GM21825 (cell line): ENCODE measurements around the gene TRAPPC5.

Experiments used
- ATAC-seq: cut with Tn5 transposase; IDR thresholded peaks from one replicate; pipeline ENCODE4 v1.9.1; 2021; ENCODE audit warnings: mild to moderate bottlenecking, moderate library complexity; ENCODE audit not compliant: unreplicated experiment

TRAPPC5 gene

DNA sequence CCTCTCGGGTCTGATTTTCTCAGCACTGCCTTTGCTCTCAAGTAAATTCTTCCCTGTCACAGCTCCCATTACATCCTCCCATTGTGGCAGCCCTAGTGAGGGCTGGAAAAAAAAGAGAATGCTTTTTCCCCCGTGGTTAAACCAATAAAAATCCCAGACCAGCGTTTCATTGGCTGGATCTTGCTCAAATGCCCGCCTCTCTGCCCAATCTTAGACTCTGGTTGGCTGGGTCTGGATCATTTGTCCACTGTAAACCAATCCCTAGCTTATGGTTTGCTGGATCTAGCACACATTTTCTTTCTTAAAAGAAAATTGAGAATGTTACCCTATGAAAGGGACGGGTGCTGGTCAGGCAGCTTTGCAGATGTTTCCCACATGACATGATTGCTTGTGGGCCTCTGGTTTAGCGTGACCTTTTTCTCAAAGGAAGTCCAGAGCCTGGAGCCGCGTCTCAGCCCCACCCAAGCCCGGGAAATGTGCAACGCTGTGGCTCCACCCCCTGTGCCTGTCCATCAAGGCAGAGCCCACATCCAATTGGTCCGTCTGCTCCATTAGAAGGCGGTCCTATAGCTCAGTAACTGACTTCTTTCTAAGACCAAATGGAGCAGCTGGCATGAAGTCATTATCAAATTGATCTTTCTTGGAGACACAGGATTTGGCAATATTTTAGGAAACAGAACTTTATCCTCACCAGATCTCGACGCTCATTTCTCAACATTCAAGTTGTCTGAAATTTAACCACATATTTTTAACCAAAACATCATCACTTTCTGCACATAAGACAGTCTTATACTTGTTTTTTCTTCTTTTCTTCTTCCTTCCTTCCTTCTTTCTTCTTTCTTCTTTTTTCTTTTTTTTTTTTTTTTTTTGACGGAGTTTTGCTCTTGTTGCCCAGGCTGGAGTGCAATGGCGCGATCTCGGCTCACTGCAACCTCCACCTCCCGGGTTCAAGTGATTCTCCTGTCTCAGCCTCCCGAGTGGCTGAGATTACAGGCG lies 6.3 kb upstream of the TRAPPC5 start:
- ATAC-seq, result no peak

DNA sequence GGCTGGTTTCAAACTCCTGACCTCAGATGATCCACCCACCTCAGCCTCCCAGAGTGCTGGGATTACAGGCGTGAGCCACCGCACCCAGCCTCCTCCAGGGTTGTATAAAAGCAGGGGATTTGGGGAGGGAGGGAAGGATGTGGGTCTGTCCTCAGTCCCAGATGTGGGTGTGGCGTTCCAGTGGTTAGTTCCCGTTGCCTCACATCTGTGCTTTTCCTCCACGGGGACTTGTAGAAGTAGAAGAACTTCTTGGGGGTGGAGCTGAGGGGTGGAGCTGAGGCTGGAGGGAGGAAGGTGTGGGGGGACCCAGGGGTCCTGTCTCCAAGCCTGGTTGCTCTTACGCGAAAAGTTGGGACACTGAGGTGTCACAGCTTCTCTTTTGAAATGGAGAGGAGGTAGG lies 4.3 kb upstream of the TRAPPC5 start:
- ATAC-seq, result no peak

DNA sequence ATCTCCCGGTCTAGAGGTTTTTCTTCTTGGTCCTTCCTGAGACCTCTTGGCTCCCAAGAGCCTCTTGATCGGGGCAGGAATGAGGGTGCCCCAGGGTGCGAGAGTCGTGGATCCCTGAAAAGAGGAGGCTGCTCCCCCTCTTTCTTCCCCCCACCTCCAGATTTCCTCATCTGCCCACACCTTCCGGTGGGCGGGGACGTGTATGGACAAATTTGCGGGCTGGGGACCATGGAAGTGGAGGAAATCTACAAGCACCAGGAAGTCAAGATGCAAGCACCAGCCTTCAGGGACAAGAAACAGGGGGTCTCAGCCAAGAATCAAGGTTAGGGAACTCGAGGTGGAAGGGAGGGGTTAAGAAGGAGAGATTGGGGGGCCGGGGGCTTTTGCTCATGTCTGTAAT lies 3.8 kb upstream of the TRAPPC5 start, which contains the start of gene MCEMP1:
Gene MCEMP1 (plus strand): TSS at position 237 of the 400 bp plus-strand sequence. CDS start 31 bp downstream, at position 268.
- ATAC-seq, result no peak

DNA sequence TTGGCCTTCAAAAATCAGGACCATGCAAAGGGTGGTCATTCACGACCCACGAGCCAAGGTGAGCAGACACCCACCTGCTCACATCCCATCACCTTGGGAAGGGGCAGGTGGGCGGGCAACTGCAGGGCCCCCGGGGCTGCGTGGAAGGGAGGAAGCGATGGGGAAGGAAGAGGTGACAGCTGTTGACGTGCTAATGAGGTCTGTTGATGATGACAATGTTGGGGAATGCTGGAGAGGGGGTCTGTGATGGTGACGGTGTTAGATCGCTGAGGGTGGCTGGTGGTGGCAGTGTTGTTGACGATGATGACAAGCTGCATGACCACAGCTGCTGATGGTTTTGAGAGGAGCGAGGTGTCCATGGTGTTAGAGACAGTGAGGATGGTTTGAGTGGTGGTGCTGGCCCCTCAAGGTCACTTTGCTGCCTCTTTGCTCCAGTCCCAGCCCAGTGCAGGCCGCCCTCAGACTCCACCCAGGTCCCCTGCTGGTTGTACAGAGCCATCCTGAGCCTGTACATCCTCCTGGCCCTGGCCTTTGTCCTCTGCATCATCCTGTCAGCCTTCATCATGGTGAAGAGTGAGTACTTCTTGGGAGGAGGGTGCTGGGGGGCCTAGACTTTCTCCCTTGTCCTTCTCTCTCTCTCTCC lies 2.8 kb upstream of the TRAPPC5 start:
- no peak for ATAC-seq

DNA sequence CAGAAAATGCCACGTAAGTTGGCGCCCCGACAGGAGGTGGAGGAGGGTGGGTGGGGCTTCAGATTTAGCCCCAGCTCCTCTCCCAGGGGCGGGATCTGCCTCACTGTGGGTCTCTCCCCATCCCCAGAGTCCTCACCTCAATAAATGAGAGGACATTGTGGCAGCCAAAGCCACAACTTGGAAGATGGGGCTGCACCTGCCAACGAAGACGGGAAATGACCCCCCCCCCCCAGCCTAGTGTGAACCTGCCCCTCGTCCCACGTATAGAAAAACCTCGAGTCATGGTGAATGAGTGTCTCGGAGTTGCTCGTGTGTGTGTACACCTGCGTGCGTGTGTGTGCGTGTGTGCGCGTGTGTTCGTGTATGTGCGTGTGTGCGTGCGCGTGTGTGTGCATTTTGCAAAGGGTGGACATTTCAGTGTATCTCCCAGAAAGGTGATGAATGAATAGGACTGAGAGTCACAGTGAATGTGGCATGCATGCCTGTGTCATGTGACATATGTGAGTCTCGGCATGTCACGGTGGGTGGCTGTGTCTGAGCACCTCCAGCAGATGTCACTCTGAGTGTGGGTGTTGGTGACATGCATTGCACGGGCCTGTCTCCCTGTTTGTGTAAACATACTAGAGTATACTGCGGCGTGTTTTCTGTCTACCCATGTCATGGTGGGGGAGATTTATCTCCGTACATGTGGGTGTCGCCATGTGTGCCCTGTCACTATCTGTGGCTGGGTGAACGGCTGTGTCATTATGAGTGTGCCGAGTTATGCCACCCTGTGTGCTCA lies 1.5 kb upstream of the TRAPPC5 start:
- no peak for ATAC-seq

DNA sequence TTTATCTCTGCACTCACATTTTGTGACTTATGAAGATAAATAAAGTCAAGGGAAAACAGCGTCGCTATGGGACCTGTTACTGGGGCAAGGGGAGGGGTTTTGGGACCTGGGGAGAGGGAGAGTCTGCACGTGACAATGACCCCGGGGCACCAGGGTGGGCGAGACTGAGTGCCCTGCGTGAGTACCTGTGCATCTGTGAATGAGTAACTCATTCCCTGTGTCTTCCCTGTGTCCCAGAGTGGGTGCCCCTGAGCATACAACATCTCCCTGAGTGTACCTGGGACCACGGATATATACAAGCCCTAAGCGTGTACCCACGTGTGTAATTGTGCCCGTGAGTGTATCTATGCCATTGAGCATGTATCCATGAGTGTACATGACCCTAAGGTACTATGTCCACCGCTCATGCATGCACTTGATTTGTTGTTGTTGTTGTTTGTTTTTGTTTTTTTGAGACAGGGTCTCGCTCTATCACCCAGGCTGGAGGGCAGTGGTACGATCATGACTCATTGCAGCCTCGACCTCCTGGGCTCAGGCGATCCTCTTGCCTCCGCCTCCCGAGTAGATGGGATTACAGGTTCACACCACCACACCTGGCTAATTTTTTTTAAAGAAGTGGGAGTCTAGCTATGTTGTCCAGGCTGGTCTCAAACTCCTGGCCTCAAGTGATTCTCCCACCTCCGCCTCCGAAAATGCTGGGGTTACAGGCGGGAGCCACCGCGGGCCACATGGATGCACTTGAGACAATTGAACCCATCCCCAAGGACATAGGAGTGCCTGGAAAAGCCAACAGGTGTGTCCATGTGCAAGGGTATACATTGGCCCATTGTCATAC lies 645 bp upstream of the TRAPPC5 start:
- no peak for ATAC-seq

DNA sequence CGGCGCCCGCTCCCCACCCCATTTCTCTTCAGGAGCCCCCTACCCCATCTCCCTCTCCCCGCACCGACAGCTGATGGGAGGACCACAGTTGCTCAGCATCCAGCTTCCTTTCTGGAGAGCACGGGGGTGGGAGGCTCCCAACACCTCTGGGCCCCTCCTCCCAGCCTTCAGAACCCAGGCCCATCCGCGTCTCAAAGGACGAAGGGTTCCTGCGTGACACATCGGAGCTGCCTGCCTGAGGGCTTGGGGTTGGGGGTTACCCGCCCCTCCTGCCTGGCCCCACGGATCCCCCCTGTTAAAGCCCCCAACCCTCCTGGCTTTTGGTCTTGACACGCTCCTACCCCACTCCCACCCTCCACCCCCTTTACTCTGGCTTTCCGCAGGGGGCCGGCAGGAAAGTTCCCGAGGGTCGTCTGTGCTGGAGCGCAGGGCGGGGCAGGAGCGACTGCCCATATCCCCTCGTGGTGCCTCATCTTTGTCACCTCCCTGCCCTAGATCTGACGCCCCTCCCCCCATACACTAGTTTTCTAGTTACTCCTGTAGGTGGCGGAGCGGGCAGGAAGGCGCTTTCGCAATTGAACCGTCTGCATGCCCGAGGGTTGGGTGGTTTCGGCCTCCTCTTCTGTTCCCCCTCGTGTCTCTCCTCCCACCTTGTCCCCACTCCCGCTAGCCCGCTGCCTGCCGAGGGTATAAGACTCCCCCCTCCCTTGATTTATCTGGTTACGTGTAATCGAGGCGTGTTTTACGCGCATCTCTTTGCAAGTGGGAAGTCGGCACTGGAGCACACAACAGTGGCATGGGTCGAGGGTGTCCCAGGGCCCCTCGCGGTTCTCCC lies 924 bp downstream of the TRAPPC5 start:
- no peak for ATAC-seq

DNA sequence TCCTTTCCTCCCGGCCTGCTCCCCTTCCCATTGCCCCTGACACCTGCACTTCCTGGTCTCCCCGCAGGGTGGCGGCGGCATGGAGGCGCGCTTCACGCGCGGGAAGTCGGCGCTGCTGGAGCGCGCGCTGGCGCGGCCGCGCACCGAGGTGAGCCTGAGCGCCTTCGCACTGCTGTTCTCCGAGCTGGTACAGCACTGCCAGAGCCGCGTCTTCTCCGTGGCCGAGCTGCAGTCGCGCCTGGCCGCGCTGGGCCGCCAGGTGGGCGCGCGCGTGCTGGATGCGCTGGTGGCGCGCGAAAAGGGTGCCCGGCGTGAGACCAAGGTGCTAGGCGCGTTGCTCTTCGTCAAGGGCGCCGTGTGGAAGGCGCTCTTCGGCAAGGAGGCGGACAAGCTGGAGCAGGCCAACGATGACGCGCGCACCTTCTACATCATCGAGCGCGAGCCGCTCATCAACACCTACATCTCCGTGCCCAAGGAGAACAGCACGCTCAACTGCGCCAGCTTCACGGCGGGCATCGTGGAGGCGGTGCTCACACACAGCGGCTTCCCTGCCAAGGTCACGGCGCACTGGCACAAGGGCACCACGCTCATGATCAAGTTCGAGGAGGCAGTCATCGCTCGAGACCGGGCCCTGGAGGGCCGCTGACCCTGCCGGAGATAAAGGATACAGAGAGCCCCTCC lies 1.7 kb downstream of the TRAPPC5 start:
- ATAC-seq, result no peak

DNA sequence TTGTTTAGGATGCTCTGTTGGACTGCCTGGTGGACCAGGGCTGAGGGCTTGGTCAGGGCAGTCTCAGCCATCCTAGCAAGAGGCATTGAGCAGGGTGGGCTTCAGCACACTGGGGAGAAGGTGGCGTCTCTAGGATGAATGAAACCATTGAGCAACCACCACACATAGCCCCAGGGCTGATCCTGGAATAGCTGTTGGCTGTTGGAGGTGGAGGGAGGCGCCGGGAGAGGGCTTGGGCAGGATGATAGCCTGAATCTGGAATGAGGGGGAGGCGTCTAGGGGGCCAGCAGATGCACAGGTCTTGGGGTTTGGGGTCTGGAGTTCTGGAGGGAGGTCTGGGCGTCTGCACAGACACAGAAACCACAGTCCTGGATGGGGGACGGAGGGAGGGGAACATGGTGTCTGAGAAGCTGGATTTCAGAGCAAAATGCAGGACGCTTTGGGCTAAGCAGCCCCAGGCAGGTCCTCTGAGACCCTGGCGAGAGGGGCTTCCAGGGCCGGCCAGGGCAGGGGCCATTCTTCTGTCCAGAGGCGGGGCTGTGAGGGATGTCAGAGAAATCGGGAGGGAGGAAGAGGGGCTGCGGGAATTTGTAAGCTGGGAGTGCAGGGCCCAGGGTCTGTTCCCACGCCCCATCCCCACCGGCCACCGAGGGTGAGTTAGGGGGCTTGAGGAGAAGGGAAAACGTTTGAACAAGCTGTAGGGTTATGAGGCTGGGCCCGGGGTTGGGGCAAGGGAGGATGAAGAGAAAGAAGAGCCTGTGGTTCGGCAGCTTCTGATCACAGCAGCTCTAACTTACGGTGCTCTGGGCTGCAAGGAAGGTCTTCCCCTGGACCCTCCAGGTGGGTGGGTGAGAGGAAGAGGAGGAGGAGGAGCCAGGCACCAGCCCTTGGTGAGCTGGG lies 5.2 kb downstream of the TRAPPC5 start:
- ATAC-seq, result no peak

DNA sequence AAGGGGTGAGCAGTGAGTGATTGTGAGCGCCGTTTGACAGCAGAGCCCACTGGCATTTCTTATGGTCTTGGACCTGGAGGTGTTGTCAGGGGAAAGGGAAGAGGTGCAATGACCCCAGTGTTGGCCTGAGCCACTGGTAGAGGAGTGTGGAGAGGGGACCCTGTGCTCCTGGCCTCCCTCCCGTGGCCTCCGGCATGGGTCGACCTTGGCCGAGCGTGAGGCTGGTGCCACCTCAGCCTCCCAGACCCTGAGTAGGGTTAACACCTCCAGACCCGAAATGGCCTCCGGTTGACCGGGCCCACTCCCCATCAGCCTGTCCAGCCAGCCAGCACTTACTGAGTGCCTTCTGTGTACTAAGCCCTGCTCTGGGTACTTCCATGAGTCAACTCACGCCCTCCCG lies 6.5 kb downstream of the TRAPPC5 start:
- no peak for ATAC-seq

DNA sequence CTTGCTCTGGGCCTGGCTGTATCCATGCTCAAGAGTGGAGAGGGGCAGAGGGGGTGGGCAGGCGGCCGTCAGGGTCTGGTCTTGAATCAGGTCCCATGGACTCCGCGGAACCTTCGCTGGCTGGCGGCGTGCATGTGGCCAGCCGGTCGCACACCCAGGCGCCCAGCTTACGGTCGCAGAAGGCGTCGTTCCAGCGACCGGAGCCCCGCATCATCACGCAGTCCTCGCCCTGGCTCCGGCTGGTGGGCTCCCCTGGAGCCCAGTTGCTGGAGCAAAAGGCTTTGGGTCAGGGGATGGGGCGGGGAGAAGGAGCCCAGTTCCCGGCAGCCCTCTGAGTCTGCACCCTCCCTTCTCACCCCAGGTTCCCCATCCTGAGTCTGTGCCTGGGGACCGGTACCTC lies 8.5 kb downstream of the TRAPPC5 start:
- ATAC-seq, result no peak

DNA sequence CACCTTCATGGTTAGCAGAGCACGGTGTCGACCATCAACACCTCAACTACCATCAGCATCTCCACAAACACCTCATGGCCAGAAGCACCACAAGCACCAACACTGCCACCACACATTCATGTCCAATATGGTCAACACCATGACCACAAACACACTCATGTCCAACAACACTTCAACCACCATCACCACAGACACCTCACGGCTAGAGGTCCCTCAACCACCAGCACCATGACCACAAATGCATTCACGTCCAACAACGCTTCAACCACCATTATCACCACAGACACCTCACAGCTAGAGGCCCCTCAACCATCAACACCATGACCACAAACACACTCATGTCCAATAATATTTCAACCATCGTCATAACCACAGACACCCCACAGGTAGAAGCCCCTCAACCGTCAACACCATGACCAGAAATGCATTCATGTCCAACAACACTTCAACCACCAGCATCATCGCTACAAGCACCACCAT lies 10.2 kb downstream of the TRAPPC5 start:
- ATAC-seq, result no peak

DNA sequence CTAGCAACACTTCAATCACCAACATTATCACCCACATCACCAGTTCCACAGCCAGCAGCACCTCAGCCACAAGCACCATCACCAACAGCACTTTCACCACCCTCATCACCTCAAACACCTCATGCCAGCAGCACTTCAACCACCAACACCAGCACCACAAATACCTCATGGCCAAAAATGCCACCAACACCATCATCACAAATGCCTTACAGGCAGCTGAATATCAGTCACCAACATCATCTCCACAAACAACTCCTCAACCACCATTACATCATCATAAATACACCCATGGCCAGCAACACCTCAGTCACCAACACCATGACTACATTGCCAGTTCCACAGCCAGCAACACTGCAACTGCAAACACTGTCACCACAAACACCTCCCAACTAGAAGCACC lies 10.9 kb downstream of the TRAPPC5 start:
- ATAC-seq, result no peak

DNA sequence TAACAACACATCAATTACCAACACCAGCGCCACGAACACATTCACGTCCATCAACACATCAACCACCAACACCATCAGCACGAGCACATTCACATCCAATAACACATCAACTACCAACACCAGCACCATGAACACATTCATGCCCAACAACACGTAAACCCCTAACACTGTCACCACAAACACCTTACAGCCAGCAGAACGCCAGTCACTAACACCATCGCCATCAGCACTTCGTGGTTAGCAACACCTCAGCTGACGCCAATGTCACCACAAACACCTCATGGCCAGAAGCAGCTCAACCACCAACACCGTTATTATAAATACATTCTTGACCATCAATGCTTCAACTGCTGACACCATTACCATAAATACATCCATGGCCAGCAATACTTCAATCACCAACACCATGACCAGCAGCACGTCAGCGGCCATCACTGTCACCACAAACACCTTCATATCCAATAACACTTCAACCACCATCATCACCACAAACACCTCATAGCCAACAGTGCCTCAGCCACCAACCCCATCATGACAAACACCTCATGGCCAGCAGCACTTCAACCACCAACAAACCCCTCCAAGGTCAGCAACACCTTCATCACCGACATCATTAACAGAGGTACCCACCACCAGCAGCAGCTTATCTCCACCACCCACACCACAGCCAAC lies 11.9 kb downstream of the TRAPPC5 start:
- ATAC-seq, result no peak

DNA sequence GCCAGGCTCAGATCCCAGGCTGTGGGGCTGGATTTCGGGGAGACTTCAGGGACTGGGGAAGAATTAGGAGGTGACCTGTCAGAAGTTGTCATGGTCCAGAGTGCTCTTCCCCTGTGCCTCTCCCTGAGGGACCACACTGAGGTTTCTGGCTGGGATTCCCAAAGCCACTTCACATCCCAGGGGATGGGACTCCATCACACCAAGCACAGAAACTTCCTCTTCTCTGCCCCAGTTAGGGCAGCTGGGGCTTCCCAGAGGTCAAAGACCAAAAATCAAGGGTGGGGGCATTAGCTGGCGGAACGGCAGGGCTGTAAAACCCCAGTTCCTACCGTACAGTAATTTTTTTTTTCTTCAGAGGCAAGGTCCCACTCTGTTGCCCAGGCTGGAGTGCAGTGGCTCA lies 13.9 kb downstream of the TRAPPC5 start:
- ATAC-seq, result no peak

DNA sequence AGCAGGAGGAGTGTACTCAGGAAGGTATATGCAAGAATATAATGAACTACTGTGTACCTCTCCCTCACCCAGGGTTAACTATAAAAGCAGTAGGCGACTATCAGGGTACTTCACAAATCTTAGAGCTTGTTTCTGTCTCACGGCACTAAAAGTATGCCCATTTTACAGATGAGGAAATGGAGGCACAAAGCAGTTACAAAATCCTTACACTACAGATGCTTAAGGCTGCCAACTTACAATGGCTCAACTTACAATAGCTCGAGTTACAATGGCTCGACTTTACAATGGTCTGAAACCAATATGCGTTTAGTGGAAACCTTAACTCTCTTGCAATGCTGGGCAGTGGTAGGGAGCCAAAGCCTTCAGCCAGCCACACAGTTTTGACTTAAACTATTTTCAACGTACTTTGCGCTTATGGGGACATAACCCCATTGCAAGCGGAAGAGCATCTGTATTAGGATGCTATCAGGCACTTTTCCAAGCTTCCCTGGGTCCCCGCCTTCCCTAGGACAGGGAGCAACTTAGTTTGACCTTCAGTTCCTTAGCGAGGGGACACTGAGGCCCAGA lies 17.2 kb downstream of the TRAPPC5 start:
- no peak for ATAC-seq

DNA sequence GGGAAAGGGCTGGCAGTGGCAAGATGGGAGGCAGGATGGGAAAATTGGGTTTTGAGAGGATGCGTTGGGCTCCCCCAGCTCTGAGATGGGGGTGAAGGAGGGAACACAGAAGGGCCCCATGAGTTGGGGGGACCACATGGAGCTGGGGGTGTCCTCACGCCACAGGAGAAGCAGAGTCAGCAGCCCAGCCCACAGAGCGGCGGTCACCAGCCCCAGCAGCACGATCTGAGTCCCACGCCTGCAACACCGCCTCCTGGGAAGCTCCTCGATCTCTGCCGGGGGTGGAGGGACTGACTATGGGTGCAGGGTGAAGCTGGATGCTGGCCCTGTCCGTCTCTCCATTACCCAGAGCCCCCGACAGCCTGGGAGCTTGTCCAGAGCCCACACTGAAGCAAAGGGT lies 17.9 kb downstream of the TRAPPC5 start:
- ATAC-seq, result no peak
